AG10803 (cell line): ENCODE measurements around the gene LY86.

Experiments used
- DNase-seq: peaks from one replicate; pipeline ENCODE4 v3.0.0; 2010; ENCODE audit warnings: low read depth
- H3K4me3 ChIP-seq: 2 replicates; pipeline ENCODE4 v1.5.1; 2011; ENCODE audit warnings: mild to moderate bottlenecking, low read length, control low read depth
- TF ChIP-seq, protein P1 (sequence below): conservative IDR thresholded peaks from 2 replicates; pipeline ENCODE4 v1.5.1; 2011; ENCODE audit warnings: mild to moderate bottlenecking, low read length, control low read depth, inconsistent platforms

LY86 gene

GRCh38 chr6:6623553-6623952 lies 35.0 kb downstream of the LY86 start:
- TF ChIP-seq, protein P1, sequence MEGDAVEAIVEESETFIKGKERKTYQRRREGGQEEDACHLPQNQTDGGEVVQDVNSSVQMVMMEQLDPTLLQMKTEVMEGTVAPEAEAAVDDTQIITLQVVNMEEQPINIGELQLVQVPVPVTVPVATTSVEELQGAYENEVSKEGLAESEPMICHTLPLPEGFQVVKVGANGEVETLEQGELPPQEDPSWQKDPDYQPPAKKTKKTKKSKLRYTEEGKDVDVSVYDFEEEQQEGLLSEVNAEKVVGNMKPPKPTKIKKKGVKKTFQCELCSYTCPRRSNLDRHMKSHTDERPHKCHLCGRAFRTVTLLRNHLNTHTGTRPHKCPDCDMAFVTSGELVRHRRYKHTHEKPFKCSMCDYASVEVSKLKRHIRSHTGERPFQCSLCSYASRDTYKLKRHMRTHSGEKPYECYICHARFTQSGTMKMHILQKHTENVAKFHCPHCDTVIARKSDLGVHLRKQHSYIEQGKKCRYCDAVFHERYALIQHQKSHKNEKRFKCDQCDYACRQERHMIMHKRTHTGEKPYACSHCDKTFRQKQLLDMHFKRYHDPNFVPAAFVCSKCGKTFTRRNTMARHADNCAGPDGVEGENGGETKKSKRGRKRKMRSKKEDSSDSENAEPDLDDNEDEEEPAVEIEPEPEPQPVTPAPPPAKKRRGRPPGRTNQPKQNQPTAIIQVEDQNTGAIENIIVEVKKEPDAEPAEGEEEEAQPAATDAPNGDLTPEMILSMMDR, result no peak
- H3K4me3 ChIP-seq, result no peak overlapping the region
- no peak for DNase-seq

- DNase-seq, result no peak
- no peak overlapping the region for H3K4me3 ChIP-seq
- TF ChIP-seq, protein P1, result no peak
Observed at GRCh38 chr6:6624269-6624990, 35.9 kb downstream of the LY86 start.

DNA sequence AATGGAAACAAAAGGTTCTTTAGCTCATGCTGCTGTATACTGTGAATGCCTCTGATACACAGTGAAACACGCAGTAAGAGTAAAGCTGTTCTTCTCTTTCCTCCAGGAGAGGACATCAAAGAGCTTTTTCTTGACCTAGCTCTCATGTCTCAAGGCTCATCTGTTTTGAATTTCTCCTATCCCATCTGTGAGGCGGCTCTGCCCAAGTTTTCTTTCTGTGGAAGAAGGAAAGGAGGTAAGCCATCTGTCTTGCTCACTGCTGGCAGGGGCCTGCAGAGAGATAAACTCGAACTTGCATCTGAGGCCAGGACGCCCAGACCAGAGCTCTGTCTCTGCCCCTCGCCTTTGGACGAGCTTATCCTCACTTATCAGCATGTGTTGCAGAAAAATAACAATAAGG lies 37.7 kb downstream of the LY86 start:
- no peak for DNase-seq
- TF ChIP-seq, protein P1, result no peak

GRCh38 chr6:6629402-6629801 lies 40.9 kb downstream of the LY86 start:
- TF ChIP-seq, protein P1, result no peak
- no peak overlapping the region for H3K4me3 ChIP-seq
- DNase-seq, result no peak

More for the DNA sequence above, 37.7 kb downstream of the LY86 start:
- H3K4me3 ChIP-seq, result no peak overlapping the region

GRCh38 chr6:6631053-6631452 lies 42.5 kb downstream of the LY86 start:
- no peak overlapping the region for H3K4me3 ChIP-seq
- no peak for DNase-seq
- TF ChIP-seq, protein P1, result no peak

DNA sequence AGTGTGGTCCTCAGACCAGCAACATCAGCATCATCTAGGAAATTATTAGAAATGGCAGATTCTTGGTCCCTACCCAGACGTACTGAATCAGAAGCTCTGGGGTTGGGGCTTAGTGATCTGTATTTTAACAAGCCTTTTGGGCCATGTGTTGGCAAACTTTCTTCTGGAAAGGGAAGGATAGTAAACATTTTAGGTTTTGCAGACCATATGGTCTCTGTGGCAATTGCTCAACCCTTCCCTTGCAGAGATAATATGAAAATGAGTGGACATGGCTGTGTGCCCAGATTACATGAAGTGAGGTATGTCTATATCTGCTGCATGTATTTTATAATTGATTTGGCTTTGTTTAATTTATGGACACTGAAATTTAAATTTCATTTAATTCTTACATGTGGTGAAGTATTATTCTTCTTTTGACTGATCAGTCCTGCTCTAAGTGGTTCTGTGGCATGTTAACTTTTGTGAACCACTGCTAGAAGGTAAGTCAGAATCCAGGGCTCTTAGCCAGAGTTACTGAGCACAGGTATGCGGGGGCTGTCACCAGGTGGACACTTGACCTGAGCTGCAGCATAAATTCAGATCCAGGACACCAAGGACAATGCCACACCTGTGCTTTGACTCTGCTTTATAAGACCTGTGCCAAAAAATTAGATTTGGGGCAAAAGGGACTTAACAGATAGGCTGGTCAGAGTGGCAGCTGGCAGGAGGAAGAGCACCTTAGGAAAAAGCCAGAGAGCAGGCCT lies 43.2 kb downstream of the LY86 start:
- TF ChIP-seq, protein P1, result no peak
- peak; percentile 41 for DNase-seq
- no peak overlapping the region for H3K4me3 ChIP-seq
